Umbilical cord (tissue), 1 donor: ENCODE measurements around the gene FBXO7. TPM values are rescaled to one million over a fixed set of nuclear protein-coding genes. Genes with fewer than 3 reads are reported as not detected.

Experiments used
- total RNA-seq: library from RNA; depleted of rRNA; stranded (reverse); fragments of >200 nt; gene quantifications from one replicate; pipeline ENCODE4 v1.2.3, GENCODE V29; 2014; ENCODE audit warnings: low replicate concordance; ENCODE audit not compliant: insufficient read depth

Gene FBXO7
- total RNA-seq, 1 donor from 2014 or later: 102 TPM

Other genes starting within 250 kb of the FBXO7 start
- not detected for gene SLC5A4, start 219.5 kb upstream of the FBXO7 start, total RNA-seq
- gene RFPL3, start 116.9 kb upstream of the FBXO7 start, total RNA-seq: 0.48 TPM
- gene RTCB, start 62.6 kb upstream of the FBXO7 start, total RNA-seq: 63.6 TPM
- not detected for gene BPIFC, start 10.4 kb upstream of the FBXO7 start, total RNA-seq